Fibroblast of upper back skin (primary cell): ENCODE measurements around the gene FAM156B.
A peak's percentile ranks its signal among the peaks of the same experiment; 100 is the strongest.
"Not testable (repeated sequence)": the region's sequence is repeated elsewhere in the genome, so short reads cannot be mapped to it uniquely, and the experiment has no call there.

Experiments
- DNase-seq: peaks from one replicate; pipeline ENCODE4 v3.0.0-alpha.2; 2013

FAM156B gene

DNA sequence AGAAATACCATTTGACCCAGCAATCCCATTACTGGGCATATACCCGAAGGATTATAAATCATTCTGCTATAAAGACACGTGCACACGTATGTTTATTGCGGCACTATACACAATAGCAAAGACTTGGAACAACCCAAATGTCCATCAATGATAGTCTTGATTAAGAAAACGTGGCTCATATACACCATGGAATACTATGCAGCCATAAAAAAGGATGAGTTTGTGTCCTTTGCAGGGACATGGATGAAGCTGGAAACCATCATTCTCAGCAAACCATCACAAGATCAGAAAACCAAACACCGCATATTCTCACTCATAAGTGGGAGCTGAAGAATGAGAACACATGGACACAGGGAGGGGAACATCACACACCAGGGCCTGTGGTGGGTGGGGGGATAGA is 33.1 kb downstream of the FAM156B start:
- DNase-seq = not testable (repeated sequence)

DNA sequence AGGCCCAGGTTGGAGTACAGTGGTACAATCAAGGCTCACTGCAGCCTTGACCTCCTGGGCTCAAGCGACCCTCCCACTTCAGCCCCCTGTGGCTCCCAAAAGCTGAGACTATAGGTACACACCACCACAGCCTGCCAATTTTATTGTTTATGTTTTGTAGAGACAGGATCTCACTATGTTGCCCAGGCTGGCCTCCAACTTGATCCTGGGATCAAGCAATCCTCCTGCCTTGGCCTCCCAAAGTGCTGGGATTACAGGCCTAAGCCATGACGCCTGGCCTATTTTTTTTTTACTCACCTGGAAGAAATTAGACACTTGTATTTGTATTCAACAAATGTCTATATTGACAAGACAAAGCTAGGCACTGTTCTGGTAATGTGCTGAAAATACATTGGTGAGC is 36.1 kb downstream of the FAM156B start:
- DNase-seq = no peak

DNA sequence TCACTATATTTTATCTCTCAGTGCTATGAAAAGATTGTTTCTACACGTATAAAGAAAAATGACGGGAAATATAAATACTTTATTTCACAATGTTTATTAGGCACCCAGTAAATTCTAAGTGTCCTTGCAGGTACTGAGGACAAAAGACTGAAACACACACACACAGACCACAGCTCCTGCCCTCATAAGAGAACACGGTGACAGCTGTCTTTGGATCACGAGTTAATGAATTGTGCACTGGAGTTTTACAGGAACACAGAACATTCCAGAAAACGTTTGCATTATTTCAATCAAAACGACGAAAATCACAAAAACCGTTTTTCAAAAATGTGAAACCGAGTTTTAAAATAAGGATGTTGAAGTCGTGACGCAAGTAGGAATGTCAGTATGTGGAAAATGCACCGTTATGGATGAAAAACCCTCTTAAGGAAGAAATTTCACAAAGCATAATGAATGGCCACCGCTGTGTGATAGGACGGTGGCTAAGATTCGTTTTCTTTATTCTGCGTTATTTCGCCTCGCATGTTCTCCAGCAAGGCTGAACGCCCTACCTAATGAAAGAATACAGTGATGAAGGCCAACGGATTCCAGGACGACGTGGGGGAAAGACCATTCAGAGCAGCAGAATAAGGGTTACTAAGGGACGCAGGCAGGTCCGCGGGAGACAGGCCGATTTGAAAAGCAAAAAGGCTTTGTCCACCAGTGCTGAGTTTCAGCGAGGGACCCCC is 37.0 kb downstream of the FAM156B start:
- DNase-seq = no peak

DNA sequence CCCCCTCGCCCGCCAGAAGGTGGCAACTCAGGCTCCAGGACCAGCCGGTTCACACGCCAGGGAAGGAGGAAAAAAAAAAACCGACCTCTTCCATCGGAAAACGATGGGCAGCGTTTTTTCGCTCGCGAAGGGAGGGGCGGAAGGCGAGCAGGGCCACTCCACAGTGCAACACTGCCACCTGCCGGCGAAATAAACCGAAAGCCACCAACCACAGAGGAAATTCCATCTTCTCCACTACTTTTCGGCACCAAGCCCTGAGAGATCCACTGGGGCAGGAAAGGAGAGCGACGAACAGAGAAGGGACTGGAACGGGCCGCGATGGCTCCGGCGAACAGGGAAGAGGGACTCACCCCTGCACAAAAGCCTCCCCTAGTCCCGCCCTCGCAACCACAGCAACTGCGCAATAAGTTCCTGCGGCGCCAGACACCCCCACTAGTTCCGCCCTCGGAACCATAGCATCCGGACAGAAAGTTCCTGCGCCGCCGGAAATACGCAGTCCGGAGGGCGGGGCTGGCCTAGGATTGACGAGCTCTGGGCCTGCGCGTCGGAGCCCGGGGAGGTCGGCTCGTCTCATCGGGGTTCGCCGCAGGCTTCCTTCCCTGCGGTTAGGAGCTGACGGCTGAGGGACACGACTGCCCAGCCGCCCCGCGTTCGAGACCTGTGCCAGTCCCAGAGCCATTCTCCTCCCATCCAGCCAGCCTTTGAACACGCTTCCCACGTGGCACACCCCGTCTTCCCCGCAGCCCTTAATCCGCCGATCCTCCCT is 37.8 kb downstream of the FAM156B start:
- peak; percentile 95 for DNase-seq

DNA sequence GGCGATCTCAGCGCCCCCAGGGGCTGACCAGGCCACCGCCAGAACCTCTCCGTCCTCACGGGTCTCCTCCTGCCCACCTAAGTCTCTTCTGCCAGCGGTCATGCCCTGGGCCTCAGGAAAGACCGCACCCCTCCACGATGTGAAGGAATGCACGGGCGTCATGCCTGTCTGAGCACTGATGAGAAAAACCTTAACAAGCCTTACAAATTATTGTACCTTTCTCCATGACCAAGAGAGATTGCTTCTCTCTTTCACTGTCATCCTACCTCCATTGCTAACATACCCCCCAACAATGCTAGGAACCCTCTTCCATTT is 38.3 kb downstream of the FAM156B start:
- DNase-seq = not testable (repeated sequence)

DNA sequence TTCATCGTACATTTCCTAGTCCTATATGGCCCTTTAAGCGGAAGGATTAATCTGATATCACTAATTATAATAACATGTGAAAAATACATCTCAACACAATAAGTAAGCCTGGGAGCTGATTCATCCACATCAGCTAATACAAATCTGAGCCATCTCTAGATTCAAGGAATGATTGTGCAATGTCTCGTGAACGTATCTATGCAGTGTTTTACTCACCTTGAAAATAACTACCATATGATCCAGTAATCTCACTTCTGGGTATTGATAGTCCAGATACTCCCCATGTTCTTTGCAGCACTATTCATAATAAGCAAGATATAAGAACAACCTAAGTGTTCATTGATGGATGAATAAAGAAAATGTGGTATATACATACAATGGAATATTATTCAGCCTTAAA is 43.6 kb downstream of the FAM156B start:
- DNase-seq = not testable (repeated sequence)

DNA sequence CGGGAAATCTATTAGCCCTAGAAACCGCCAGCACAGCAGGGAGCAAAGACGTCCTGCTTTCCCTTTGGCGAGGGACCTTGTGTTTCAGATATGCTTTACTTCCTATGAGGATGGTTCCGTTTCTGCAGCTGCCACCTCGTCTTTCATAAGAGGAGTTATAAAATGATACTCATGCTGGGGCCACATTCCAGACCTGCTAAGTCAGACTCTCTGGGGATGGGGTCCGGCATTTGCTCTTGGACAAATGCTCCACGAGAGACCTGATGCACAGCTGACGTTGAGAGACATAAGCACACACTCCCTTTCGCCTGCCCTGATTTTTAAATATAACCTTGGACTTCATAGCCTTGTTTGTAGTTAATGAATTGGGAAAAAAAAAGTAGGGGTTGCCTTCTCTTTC is 44.6 kb downstream of the FAM156B start:
- DNase-seq = not testable (repeated sequence)

DNA sequence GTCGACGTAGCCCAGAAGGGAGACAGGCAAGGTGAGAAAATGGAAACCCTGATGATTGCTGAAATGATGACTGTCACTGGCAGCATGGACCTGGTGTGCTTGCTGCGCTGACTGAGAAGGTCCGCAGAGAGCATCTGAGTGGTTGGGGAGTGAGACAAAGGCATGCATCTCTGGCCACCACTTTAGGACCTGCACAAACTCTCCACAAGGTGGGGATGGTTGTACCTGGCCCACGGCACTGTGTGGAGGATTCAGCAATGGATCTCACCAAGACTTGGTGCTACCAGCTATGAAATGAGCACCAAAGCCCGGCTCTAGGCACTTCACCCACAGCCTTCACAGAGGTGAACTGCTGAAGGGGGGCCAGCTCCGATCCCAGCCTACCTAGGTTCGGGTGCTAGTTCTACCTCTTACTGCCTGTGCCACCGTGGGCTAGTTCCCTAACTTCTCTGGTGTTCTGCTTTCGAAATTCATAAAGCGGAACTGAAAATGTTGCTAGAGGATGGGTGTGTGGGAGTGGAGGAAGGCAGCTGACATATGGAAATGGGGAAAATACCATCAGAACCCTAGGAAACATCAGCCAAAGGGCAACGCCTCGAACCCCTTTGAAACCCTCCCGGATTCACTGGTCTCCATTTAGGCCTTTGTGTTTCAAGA is 48.8 kb downstream of the FAM156B start:
- not testable (repeated sequence) for DNase-seq

DNA sequence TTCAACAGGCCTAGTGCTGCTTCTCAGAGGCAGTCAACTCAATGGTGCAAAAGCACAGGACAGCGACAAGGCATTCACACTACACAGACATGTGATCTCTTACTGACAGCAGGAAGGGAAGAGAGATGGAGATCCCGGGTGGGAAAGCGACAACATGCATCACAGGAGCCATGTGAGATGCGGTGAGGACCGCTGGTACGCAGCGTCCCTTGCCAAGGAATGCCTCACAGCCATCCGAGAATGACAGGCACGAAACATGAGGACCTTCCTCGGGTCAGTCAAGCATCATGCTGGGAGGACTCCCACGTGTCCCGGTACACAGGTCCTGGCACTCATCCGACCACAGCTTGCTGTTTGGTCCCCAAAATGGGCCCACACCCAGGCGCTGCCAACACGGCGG is 50.4 kb downstream of the FAM156B start:
- DNase-seq = not testable (repeated sequence)

DNA sequence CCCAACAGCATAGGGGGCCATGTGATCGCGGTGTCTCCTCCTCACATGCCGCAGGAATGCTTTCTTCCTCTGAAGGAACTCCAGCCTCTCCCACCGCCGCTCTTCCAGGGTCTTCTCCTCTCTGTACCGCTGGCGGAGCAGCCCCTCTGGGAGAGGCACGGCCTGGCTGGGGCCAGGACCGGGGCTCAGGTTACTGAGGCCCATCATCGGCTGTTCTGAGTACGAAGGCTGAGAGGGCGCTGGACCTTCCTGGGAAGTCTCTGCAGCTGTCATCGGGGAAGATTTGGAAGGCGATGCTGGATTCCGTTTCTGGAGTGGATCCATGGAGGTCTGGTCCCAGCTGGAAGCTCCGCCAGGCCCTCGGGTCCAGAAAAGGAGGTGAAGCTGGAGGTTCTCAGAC is 51.1 kb downstream of the FAM156B start:
- DNase-seq = not testable (repeated sequence)

DNA sequence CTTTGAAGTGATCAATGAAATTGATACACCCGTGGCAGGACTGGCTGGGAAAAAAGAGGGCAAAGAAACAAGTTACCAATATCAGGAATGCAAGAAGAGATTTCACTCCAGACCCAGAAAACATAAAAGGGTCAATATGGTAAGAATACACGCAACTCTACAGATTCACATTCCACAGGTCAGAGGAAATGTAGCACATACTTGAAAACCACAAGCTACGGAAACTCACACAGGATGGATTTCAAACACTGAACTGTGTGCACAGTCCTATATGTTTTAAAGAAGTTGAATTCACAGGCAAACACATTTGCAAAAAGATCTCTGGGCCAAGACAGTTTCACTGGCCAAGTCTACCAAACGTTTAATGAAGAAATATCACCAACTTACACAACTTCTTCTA is 52.2 kb downstream of the FAM156B start:
- DNase-seq = not testable (repeated sequence)

DNA sequence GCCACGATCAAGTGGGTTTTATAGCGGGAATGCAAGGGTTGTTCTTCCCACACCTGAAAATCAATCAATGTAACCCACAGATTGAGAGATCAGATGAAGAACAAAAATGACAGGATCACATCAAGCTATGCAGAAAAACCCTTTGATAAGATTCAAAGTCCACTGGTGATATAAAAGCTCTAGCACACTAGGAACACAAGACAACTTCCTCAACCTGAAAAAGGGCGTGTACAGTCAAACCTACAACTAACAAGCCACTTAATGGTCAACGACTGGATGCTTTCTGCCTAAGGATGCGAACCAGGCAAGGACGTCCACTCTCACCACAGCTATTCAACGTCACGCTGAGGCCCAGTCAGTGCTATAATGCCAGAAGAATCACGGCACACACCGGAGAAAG is 52.8 kb downstream of the FAM156B start:
- not testable (repeated sequence) for DNase-seq
